K562 (cell line): Measurements from ENCODE around the gene CYTH4. TPM values are rescaled to one million over a fixed set of nuclear protein-coding genes. Genes with fewer than 3 reads are reported as not detected.

Experiments used
- ATAC-seq: fragments of 200-7000 bp; cut with Tn5 transposase; 3 replicates; pipeline ENCODE4 v1.9.1; 2020; ENCODE audit warnings: moderate library complexity
- BruUV-seq: library from RNA; stranded (reverse); fragments of 400-500 nt; replicated peaks from 2 replicates; lab custom pipeline; 2021; lab: Mats Ljungman, UMichigan
- CTCF ChIA-PET: fragments of 300-600 bp; formaldehyde crosslinking; extraction: SDS; loops from one replicate; lab custom pipeline; 2021; ENCODE audit warnings: low intra/inter-chr PET ratio; lab: Yijun Ruan, JAX
- POLR2A ChIA-PET: fragments of 300-600, 350-650 bp; sonication (Branson Sonifier 250); formaldehyde crosslinking; extraction: SDS; loops from one replicate; lab custom pipeline; 2021; ENCODE audit warnings: antibody characterized with exemption, inconsistent platforms; lab: Yijun Ruan, JAX
- DNase-seq, 4 experiments: peaks; one replicate each; pipeline versions ENCODE4 v3.0.0 to v3.0.0-alpha.2; 2011 to 2018; ENCODE audit warnings: low spot score in 3 of 4, mixed read lengths in 3 of 4; ENCODE audit errors: extremely low read depth in 1 of 4
- FAIRE-seq: peaks from 2 replicates; lab custom pipeline; 2011; peaks lifted over from hg19 to GRCh38; lab: Jason Lieb, UNC
- H2AFZ ChIP-seq: 2 replicates; pipeline ENCODE4 v1.6.0; 2011; ENCODE audit warnings: low read depth, low read length, control low read depth, inconsistent platforms
- H3K27ac ChIP-seq: fragments of 200-600 bp; 3 replicates; pipeline ENCODE4 v1.8.0; 2011; ENCODE audit warnings: low read depth, mild to moderate bottlenecking, control low read depth, inconsistent platforms, low read length, moderate library complexity, mixed read lengths; ENCODE audit errors: extremely low read depth
- H3K27me3 ChIP-seq, 2 experiments: fragments of 300-600 bp in 1 of 2; 2 replicates in 1 of 2; 3 replicates in 1 of 2; pipeline versions ENCODE4 v1.6.0 to v1.8.0; 2011; ENCODE audit warnings: inconsistent platforms in 2 of 2, low read length in 2 of 2, mild to moderate bottlenecking in 1 of 2, mixed read lengths in 1 of 2, moderate library complexity in 1 of 2; ENCODE audit not compliant: control insufficient read depth in 2 of 2, insufficient read depth in 2 of 2
- H3K36me3 ChIP-seq: fragments of 300-600 bp; 3 replicates; pipeline ENCODE4 v1.8.0; 2011; ENCODE audit warnings: mild to moderate bottlenecking, low read length, inconsistent platforms; ENCODE audit not compliant: control insufficient read depth, insufficient read depth
- H3K4me1 ChIP-seq, 2 experiments: fragments of 200-600 bp in 1 of 2; replicated peaks in 1 of 2; 2 replicates in 1 of 2; 3 replicates in 1 of 2; pipeline versions ENCODE4 v1.5.1 to v1.8.0; 2011; ENCODE audit warnings: inconsistent platforms in 2 of 2, low read length in 2 of 2, mild to moderate bottlenecking in 1 of 2, mixed read lengths in 1 of 2, moderate library complexity in 1 of 2; ENCODE audit not compliant: control insufficient read depth in 2 of 2, insufficient read depth in 2 of 2
- H3K4me2 ChIP-seq: 2 replicates; pipeline ENCODE4 v1.6.1; 2011; ENCODE audit warnings: low read length, control low read depth, inconsistent platforms, mixed read lengths; ENCODE audit not compliant: insufficient read depth
- H3K4me3 ChIP-seq: fragments of 200-600 bp; sonication (generic), shearing (Covaris generic); 2 replicates; pipeline ENCODE4 v1.5.1; 2016; ENCODE audit warnings: control low read depth, inconsistent platforms
- H3K79me2 ChIP-seq: fragments of 200-600 bp; 3 replicates; pipeline ENCODE4 v1.8.0; 2011; ENCODE audit warnings: low read length, inconsistent platforms; ENCODE audit not compliant: control insufficient read depth, insufficient read depth
- H3K9ac ChIP-seq, 2 experiments: 2 replicates each; pipeline versions ENCODE4 v1.6.0 to v1.6.1; 2011; ENCODE audit warnings: low read depth in 2 of 2, low read length in 2 of 2, control low read depth in 1 of 2, inconsistent platforms in 1 of 2, mild to moderate bottlenecking in 1 of 2, mixed read lengths in 1 of 2; ENCODE audit not compliant: insufficient read depth in 1 of 2
- H3K9me1 ChIP-seq: one replicate; pipeline ENCODE4 v1.6.0; 2011; ENCODE audit warnings: inconsistent platforms, mild to moderate bottlenecking, low read length, moderate library complexity; ENCODE audit not compliant: control insufficient read depth, insufficient read depth
- H3K9me3 ChIP-seq: replicated peaks from 2 replicates; pipeline ENCODE4 v1.5.1; 2011; ENCODE audit warnings: low read depth, low read length, inconsistent platforms; ENCODE audit not compliant: control insufficient read depth, insufficient read depth
- H4K20me1 ChIP-seq: replicated peaks from 2 replicates; pipeline ENCODE4 v1.6.1; 2011; ENCODE audit warnings: low read length, inconsistent platforms, mixed read lengths; ENCODE audit not compliant: control insufficient read depth, insufficient read depth
- BCL6 ChIP-seq: fragments of 250-450 bp; sonication (Bioruptor Pico); IDR thresholded peaks from 2 replicates; pipeline ENCODE4 v1.4.0; 2020
- CBX1 ChIP-seq: sonication (generic); IDR thresholded peaks from 2 replicates; pipeline ENCODE4 v1.6.1; 2016; ENCODE audit warnings: antibody characterized with exemption, low read depth, mild to moderate bottlenecking
- CBX5 ChIP-seq: IDR thresholded peaks from 2 replicates; pipeline ENCODE4 v1.6.1; 2014; ENCODE audit warnings: low read depth, borderline replicate concordance
- FOXA3 ChIP-seq, 2 experiments: fragments of 450-650 bp in 1 of 2; sonication (generic) in 1 of 2; formaldehyde crosslinking; IDR thresholded peaks in 1 of 2; conservative IDR thresholded peaks in 1 of 2; 2 replicates each; pipeline versions ENCODE4 v1.4.0 to v1.8.0; 2020 to 2022; ENCODE audit warnings: mild to moderate bottlenecking in 2 of 2, missing genetic modification reagents in 1 of 2
- FOXK1 ChIP-seq: sonication (generic); formaldehyde crosslinking; IDR thresholded peaks from 2 replicates; pipeline ENCODE4 v1.8.0; 2022; ENCODE audit warnings: missing genetic modification reagents, mild to moderate bottlenecking, borderline replicate concordance
- PTRF ChIP-seq: fragments of 450-650 bp; IDR thresholded peaks from 2 replicates; pipeline ENCODE4 v1.6.1; 2016; ENCODE audit warnings: mild to moderate bottlenecking, missing genetic modification characterization, missing compliant biosample characterization
- SIN3B ChIP-seq: fragments of 450-650 bp; IDR thresholded peaks from 2 replicates; pipeline ENCODE4 v1.6.1; 2017; ENCODE audit warnings: low read depth, mild to moderate bottlenecking, moderate library complexity
- SPI1 ChIP-seq: IDR thresholded peaks from 2 replicates; pipeline ENCODE4 v1.6.1; 2011; ENCODE audit warnings: low read depth, low read length, control low read depth, borderline replicate concordance
- TRIM24 ChIP-seq, 2 experiments: fragments of 450-650 bp; IDR thresholded peaks; 2 replicates each; pipeline ENCODE4 v1.6.1; 2016
- ZNF282 ChIP-seq: sonication (generic); formaldehyde crosslinking; IDR thresholded peaks from 2 replicates; pipeline ENCODE4 v1.8.1; 2023; ENCODE audit warnings: missing genetic modification reagents
- ZNF445 ChIP-seq: fragments of 250-450 bp; sonication (Bioruptor Pico); IDR thresholded peaks from 2 replicates; pipeline ENCODE4 v1.4.0; 2020; ENCODE audit warnings: low read depth, mild to moderate bottlenecking, moderate library complexity
- ZNF586 ChIP-seq: fragments of 450-650 bp; formaldehyde crosslinking; conservative IDR thresholded peaks from 2 replicates; pipeline ENCODE4 v1.4.0; 2020; ENCODE audit warnings: mild to moderate bottlenecking, moderate library complexity
- ZSCAN32 ChIP-seq: fragments of 450-650 bp; formaldehyde crosslinking; IDR thresholded peaks from 2 replicates; pipeline ENCODE4 v1.4.0; 2020; ENCODE audit warnings: mild to moderate bottlenecking, moderate library complexity
- WGBS: fragments of 100-300 bp; shearing (Covaris generic); methylation state at CpG from one replicate; pipeline ENCODE4 v1.1.6; 2016; ENCODE audit warnings: low coverage, mixed read lengths; ENCODE audit not compliant: insufficient coverage; ENCODE audit errors: missing lambda C conversion rate; 5-methylcytosine and 5-hydroxymethylcytosine counted together
- in situ Hi-C: fragments of 300-500 bp; cut with MboI; formaldehyde crosslinking; loops from 4 replicates; pipeline ENCODE4 v1.15.0; 2018; ENCODE audit warnings: inconsistent platforms, mixed read lengths
- intact Hi-C: fragments of 100-400 bp; cut with micrococcal nuclease; formaldehyde crosslinking; loops from 2 replicates; pipeline ENCODE4 v1.14.2; 2022
- polyA plus RNA-seq, 8 experiments: library from polyadenylated mRNA; depleted of rRNA in 4 of 8; stranded (reverse) in 5 of 8; unstranded in 3 of 8; fragments of >200 nt; fragmentation: Nextera tagmentation in 2 of 8; fragmentation: Illumina TruSeq in 1 of 8; extraction: Ambion mirVana in 2 of 8; extraction: Trizol in 1 of 8; gene quantifications; 2 replicates each; pipeline versions ENCODE4 v1.2.1 to v1.2.3, GENCODE V29; 2011 to 2014; ENCODE audit warnings: inconsistent platforms in 1 of 8, missing spikeins in 1 of 8
- total RNA-seq, 7 experiments: library from RNA; depleted of rRNA in 6 of 7; stranded (reverse); fragments of >200 nt in 6 of 7; fragmentation: Illumina TruSeq in 2 of 7; extraction: Trizol in 2 of 7; gene quantifications; 2 replicates each; pipeline versions ENCODE4 v1.2.1 to v1.2.3, GENCODE V29; 2011 to 2021; ENCODE audit warnings: low replicate concordance in 1 of 7
- TF ChIP-seq, protein P1 (sequence below): sonication (generic); formaldehyde crosslinking; IDR thresholded peaks from 2 replicates; pipeline ENCODE4 v1.8.1; 2023; ENCODE audit warnings: mild to moderate bottlenecking, missing genetic modification reagents
- TF ChIP-seq, protein P2 (sequence below): fragments of 450-650 bp; formaldehyde crosslinking; IDR thresholded peaks from 2 replicates; pipeline ENCODE4 v1.4.0; 2022; ENCODE audit warnings: missing genetic modification characterization

The CYTH4 gene
- total and polyA plus RNA-seq, 9 of the 15 experiments (the other 6 are each of a cell fraction or from before 2014, with no cell fraction given) = 0.03 to 2.0 (median 0.61) TPM; not detected in 1

DNA sequence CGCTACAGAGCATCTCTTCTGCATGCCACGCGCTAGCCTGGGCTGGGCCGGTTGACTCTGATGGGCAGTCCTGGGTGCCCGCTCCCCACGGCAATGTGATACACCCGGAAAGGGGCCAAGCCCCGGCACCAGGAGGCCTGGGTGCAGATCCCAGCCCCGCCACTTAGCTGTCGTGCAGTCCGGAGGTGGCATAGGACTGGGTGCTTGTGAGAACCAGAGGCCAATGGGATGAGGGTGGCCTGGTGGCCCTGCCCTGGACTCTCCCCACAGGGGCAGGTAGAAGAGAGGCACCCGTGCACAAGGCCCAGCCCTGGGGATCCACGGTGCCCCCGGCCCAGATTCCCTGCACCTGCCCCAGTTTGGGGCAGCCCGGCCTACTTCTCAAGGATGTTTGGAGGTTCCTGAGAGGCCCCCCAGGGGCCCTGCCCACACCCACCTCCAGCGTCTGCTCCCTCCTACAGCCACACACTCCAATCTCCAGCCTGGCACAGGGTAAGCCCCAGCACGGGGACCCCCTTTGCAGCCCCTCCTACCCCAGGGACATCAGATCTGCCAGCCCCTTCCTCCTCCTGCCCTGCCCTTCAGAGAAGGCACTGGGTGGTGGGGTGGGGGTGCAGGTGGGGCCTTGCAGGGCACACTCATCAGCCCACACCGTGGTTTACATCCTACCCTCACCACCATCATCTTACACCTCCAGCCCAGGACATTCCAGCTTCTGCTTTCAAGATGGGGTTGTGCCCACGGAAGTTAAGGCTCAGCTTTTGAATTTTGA, 66.9 kb downstream of the CYTH4 start:
- Histone ChIP-seq H3K79me2 (no peaks in the 10 kb centered on the region), H4K20me1 (no peaks in the 10 kb centered on the region), H3K4me2 (no peak overlapping the region), H3K36me3 (no peaks in the 10 kb centered on the region), H3K9me3 (no peaks in the 10 kb centered on the region), H3K9ac (no peak overlapping the region), H3K27me3 (peaks cover 6 to 53% of the 10 kb centered on the region in 2 experiments; a peak in 4 of 5 replicates), H3K4me3 (no peak overlapping the region), H3K9me1 (no peaks in the 10 kb centered on the region), H3K4me1 (no peaks in the 10 kb centered on the region), H2AFZ (no peak overlapping the region), H3K27ac (no peak overlapping the region)
- in situ Hi-C loops = no loop called here
- BruUV-seq = no TSS peak
- intact Hi-C loops = no loop called here
- FAIRE-seq = no peak
- no peak for TF ChIP-seq ZNF445 (CRISPR knock-in tag)
- TF ChIP-seq, protein P1, sequence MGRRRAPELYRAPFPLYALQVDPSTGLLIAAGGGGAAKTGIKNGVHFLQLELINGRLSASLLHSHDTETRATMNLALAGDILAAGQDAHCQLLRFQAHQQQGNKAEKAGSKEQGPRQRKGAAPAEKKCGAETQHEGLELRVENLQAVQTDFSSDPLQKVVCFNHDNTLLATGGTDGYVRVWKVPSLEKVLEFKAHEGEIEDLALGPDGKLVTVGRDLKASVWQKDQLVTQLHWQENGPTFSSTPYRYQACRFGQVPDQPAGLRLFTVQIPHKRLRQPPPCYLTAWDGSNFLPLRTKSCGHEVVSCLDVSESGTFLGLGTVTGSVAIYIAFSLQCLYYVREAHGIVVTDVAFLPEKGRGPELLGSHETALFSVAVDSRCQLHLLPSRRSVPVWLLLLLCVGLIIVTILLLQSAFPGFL (CRISPR knock-in tag) = no peak
- TF ChIP-seq CBX1 = no peak
- ChIA-PET POLR2A (no interaction called here), CTCF (no interaction called here)
- no peak for DNase-seq
- ATAC-seq = no peak
- 2% methylated on average over 14 of the region's 19 CpGs for WGBS

DNA sequence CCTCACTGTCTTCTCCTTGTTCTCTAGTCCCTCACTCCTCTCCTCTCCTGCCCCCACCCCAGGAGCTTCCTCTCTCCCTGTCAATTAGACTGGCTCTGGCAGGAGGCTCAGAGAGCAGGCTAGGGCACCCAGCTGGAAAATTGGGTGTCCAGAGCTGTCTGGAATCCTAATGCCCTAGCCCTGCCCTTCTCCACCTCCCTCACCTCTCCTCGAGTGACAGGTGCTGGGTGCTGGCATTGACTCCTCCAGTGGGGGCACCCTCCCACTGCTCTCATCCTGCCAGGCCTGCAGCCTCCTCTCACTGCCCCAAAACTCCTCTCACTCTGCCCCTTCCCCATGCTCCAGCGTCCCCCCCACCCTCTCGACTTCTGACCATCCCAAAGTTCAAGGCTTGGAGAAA, 68.9 kb downstream of the CYTH4 start:
- FAIRE-seq = no peak
- POLR2A ChIA-PET = no interaction called here
- TF ChIP-seq ZNF586 (CRISPR knock-in tag) (no peak), CBX5 (no peak), FOXK1 (CRISPR knock-in tag) (no peak), PTRF (tag) (no peak), SIN3B (no peak), TRIM24 (IDR thresholded peaks at IDR 0.05) (no peak), SPI1 (no peak), BCL6 (no peak), ZSCAN32 (CRISPR knock-in tag) (no peak), FOXA3 (CRISPR knock-in tag; conservative IDR thresholded peaks at IDR 0.05 in 1 of 2, IDR thresholded peaks at IDR 0.05 in 1 of 2) (no peak), ZNF282 (CRISPR knock-in tag) (no peak)
- TF ChIP-seq, protein P2, sequence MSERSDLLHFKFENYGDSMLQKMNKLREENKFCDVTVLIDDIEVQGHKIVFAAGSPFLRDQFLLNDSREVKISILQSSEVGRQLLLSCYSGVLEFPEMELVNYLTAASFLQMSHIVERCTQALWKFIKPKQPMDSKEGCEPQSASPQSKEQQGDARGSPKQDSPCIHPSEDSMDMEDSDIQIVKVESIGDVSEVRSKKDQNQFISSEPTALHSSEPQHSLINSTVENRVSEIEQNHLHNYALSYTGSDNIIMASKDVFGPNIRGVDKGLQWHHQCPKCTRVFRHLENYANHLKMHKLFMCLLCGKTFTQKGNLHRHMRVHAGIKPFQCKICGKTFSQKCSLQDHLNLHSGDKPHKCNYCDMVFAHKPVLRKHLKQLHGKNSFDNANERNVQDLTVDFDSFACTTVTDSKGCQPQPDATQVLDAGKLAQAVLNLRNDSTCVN (CRISPR knock-in tag) = no peak

More for the DNA sequence above, 68.9 kb downstream of the CYTH4 start:
- no peak for DNase-seq
- H3K4me1 ChIP-seq = no peaks in the 10 kb centered on the region
- 0 out of 2 replicates have a peak, but pooled peaks cover 5% of the 10 kb centered on the region for H4K20me1 ChIP-seq
- intact Hi-C loops (no loop called here), in situ Hi-C loops (no loop called here)
- no peaks in the 10 kb centered on the region for H3K9me3 ChIP-seq
- no peak overlapping the region for H3K9ac ChIP-seq
- CTCF ChIA-PET = no interaction called here
- H3K27ac ChIP-seq = no peak overlapping the region
- no peak overlapping the region for H3K4me2 ChIP-seq
- H2AFZ ChIP-seq = no peak overlapping the region
- no peaks in the 10 kb centered on the region for H3K9me1 ChIP-seq
- ATAC-seq = no peak
- peaks cover 12 to 70% of the 10 kb centered on the region in 2 experiments; a peak in 4 of 5 replicates for H3K27me3 ChIP-seq
- 0% methylated on average over 1 of the region's 3 CpGs for WGBS
- H3K79me2 ChIP-seq = no peaks in the 10 kb centered on the region
- BruUV-seq = no TSS peak
- H3K36me3 ChIP-seq = no peaks in the 10 kb centered on the region
- no peak overlapping the region for H3K4me3 ChIP-seq
